Frontal cortex (tissue), 4 donors: ENCODE results near the gene LIMS3. TPM values are rescaled to one million over a fixed set of nuclear protein-coding genes. Genes with fewer than 3 reads are reported as not detected.
"Not testable (repeated sequence)": the region's sequence is repeated elsewhere in the genome, so short reads cannot be mapped to it uniquely, and the experiment has no call there.

Experiments
- DNase-seq, 2 donors: peaks; one replicate each; pipeline ENCODE4 v3.0.0; 2012; ENCODE audit warnings: low spot score in 2 of 2
- FAIRE-seq: peaks from 2 replicates; lab custom pipeline; 2012; peaks lifted over from hg19 to GRCh38; lab: Jason Lieb, UNC
- total RNA-seq: library from RNA; depleted of rRNA; stranded (reverse); fragments of >200 nt; gene quantifications from one replicate; pipeline ENCODE4 v1.2.3, GENCODE V29; 2014
- donor health status: control.
- donor health status: control.
- donor health status: control.

Gene LIMS3
- total RNA-seq, 1 donor from 2014 or later, result 0.82 TPM

GRCh38 chr2:109921543-109922384, 23.3 kb downstream of the LIMS3 start:
- DNase-seq, FAIRE-seq: not testable (repeated sequence)

GRCh38 chr2:109924481-109924880, 26.0 kb downstream of the LIMS3 start:
- FAIRE-seq, DNase-seq: not testable (repeated sequence)

- DNase-seq, FAIRE-seq: not testable (repeated sequence)
Measured at GRCh38 chr2:109927803-109928202, 29.3 kb downstream of the LIMS3 start.

- not testable (repeated sequence) for DNase-seq, FAIRE-seq
Measured at GRCh38 chr2:109929222-109929621, 30.7 kb downstream of the LIMS3 start.

- FAIRE-seq, DNase-seq: not testable (repeated sequence)
Measured at GRCh38 chr2:109936534-109936933, 38.0 kb downstream of the LIMS3 start.

- DNase-seq, FAIRE-seq: not testable (repeated sequence)
Measured at GRCh38 chr2:109945362-109945761, 46.9 kb downstream of the LIMS3 start.

GRCh38 chr2:109947262-109947958, 48.9 kb downstream of the LIMS3 start:
- FAIRE-seq, DNase-seq: not testable (repeated sequence)

GRCh38 chr2:109947959-109948520, 49.6 kb downstream of the LIMS3 start:
- FAIRE-seq, DNase-seq: not testable (repeated sequence)

- not testable (repeated sequence) for FAIRE-seq, DNase-seq
Measured at GRCh38 chr2:109950146-109950843, 51.8 kb downstream of the LIMS3 start.

- FAIRE-seq, DNase-seq: not testable (repeated sequence)
Measured at GRCh38 chr2:109963942-109964341, 65.5 kb downstream of the LIMS3 start.

- FAIRE-seq, DNase-seq: not testable (repeated sequence)
Measured at GRCh38 chr2:109965482-109965881, 67.0 kb downstream of the LIMS3 start.

- not testable (repeated sequence) for FAIRE-seq, DNase-seq
Measured at GRCh38 chr2:109966107-109966736, 67.7 kb downstream of the LIMS3 start.

GRCh38 chr2:109966858-109967257, 68.4 kb downstream of the LIMS3 start:
- FAIRE-seq, DNase-seq: not testable (repeated sequence)

- not testable (repeated sequence) for DNase-seq, FAIRE-seq
Measured at GRCh38 chr2:109969864-109970263, 71.4 kb downstream of the LIMS3 start.

- DNase-seq, FAIRE-seq: not testable (repeated sequence)
Measured at GRCh38 chr2:109971710-109972109, 73.2 kb downstream of the LIMS3 start.
